NCI-H82 treated with DMSO at 0.1 percent for 48 hours (cell line): Measurements from ENCODE around the gene SLC6A5.

Source experiments
- DNase-seq: peaks from one replicate; lab custom pipeline; 2025; ENCODE audit not compliant: unreplicated experiment; lab: John Stamatoyannopoulos, UW

Gene SLC6A5

GRCh38 chr11:20596205-20597153 is 2.9 kb upstream of the SLC6A5 start:
- DNase-seq: no peak

- DNase-seq: no peak
These were observed 2.2 kb upstream of the SLC6A5 start for GRCh38 chr11:20597154-20597679.

GRCh38 chr11:20597680-20598484 is 1.5 kb upstream of the SLC6A5 start:
- DNase-seq: no peak

- DNase-seq: no peak
These were observed 916 bp upstream of the SLC6A5 start for GRCh38 chr11:20598492-20598891.

GRCh38 chr11:20600020-20600346 is 575 bp downstream of the SLC6A5 start:
- DNase-seq: no peak

- no peak for DNase-seq
These were observed 1.1 kb downstream of the SLC6A5 start for GRCh38 chr11:20600551-20600950.

- no peak for DNase-seq
These were observed 2.0 kb downstream of the SLC6A5 start for GRCh38 chr11:20601221-20601914.

GRCh38 chr11:20604295-20604803 is 4.9 kb downstream of the SLC6A5 start:
- no peak for DNase-seq

- no peak for DNase-seq
These were observed 5.6 kb downstream of the SLC6A5 start for GRCh38 chr11:20604864-20605601.

- DNase-seq: no peak
These were observed 6.2 kb downstream of the SLC6A5 start for GRCh38 chr11:20605602-20606091.

GRCh38 chr11:20608934-20609333 is 9.5 kb downstream of the SLC6A5 start:
- DNase-seq: no peak

- DNase-seq: peak; percentile 54
These were observed 10.6 kb downstream of the SLC6A5 start for GRCh38 chr11:20609727-20610707.

GRCh38 chr11:20610825-20611224 is 11.4 kb downstream of the SLC6A5 start:
- no peak for DNase-seq

GRCh38 chr11:20611445-20611844 is 12.0 kb downstream of the SLC6A5 start:
- no peak for DNase-seq

- no peak for DNase-seq
These were observed 12.5 kb downstream of the SLC6A5 start for GRCh38 chr11:20611892-20612291.

GRCh38 chr11:20612416-20612815 is 13.0 kb downstream of the SLC6A5 start:
- DNase-seq: no peak

GRCh38 chr11:20616920-20617319 is 17.5 kb downstream of the SLC6A5 start:
- DNase-seq: no peak

- peak; percentile 78 for DNase-seq
These were observed 18.1 kb downstream of the SLC6A5 start for GRCh38 chr11:20617346-20618005.
